SKM-1 (cell line): ENCODE data around the gene CPAMD8.

Source experiments
- DNase-seq: peaks from one replicate; lab custom pipeline; 2025; ENCODE audit not compliant: unreplicated experiment; lab: John Stamatoyannopoulos, UW

Gene CPAMD8

GRCh38 chr19:16895467-16896145 lies 131.0 kb downstream of the CPAMD8 start:
- DNase-seq: no peak

- no peak for DNase-seq
Measured at GRCh38 chr19:16894080-16894479, 132.5 kb downstream of the CPAMD8 start.

DNA sequence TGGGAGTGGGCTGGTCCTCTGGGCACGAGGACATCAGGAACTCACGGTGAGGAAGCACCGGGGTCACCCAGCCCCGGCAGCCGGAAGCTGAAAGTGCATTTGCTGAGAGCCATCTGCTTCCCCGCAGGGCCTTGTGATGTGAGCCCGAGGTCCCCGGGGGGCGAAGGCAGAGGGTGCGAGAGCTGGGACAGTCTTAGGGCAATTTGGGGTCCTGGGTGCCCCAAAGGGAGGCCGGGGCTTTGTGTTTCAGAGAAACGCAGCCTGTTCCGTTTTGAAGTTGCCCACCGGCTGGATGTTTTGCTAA lies 133.0 kb downstream of the CPAMD8 start:
- no peak for DNase-seq

DNA sequence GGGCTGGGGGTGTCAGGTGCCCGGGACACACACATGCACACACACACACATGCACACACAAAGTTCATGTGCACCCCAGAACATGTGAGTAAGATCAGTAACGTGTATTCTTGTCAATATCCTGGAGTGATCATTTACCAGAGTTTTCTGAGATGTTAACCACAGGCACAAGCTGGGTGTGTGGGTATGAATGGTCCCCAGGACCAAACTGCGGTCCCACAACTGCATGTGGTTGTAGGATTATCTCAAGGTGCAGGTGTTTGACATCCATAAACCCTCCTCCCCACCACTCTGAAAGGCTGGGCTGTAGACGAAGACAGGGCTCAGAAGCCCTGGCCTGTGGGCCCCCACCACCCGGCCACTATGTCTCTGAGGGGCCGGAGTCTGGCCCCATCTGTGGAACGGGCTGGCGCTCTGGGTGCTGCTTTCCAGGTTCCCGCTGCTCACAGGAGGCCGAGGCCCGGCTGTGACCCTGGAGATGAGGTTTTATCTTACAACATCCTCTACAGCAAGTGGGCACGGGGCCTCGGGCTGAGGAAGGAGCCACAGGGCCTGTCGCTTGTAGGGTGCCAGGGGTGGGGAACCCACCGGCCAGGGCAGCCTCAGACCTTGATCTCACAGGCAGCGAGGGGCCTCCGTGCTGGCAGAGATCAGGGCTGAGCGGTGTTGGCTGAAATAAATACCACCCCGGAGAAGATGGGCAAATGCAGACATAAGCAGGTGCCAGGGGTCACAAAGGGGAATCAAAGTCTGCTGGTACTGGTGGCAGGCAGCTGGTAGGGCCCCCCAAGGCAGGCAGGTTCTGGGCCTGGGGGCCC lies 133.5 kb downstream of the CPAMD8 start:
- DNase-seq: no peak

DNA sequence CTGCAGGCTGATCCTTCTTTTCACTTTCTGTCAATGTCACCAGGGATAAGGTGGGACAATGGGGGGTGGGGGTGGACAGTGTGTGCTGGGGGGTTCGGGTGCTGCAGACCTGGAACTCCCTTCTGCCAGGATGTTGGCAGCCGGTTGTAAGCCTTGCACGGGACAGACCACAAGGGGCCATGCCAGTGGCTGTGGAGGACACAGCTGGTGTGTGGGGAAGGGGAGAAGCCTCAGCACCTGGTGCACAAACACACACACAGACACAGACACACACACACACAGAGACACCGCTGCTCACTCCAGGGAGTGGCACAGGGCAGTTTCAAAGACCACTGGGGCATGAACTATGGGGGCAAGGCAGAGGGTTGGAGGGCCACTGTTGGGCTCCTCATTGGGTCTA lies 134.2 kb downstream of the CPAMD8 start:
- DNase-seq: no peak

GRCh38 chr19:16891696-16892382 lies 134.8 kb downstream of the CPAMD8 start:
- DNase-seq: no peak

GRCh38 chr19:16890461-16891184 lies 136.0 kb downstream of the CPAMD8 start:
- DNase-seq: no peak

DNA sequence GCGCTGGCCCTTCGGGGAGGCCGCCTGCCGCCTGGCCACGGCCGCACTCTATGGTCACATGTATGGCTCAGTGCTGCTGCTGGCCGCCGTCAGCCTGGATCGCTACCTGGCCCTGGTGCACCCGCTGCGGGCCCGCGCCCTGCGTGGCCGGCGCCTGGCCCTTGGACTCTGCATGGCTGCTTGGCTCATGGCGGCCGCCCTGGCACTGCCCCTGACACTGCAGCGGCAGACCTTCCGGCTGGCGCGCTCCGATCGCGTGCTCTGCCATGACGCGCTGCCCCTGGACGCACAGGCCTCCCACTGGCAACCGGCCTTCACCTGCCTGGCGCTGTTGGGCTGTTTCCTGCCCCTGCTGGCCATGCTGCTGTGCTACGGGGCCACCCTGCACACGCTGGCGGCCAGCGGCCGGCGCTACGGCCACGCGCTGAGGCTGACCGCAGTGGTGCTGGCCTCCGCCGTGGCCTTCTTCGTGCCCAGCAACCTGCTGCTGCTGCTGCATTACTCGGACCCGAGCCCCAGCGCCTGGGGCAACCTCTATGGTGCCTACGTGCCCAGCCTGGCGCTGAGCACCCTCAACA lies 136.6 kb downstream of the CPAMD8 start:
- DNase-seq: no peak

- no peak for DNase-seq
Measured at GRCh38 chr19:16889366-16889882, 137.2 kb downstream of the CPAMD8 start.

DNA sequence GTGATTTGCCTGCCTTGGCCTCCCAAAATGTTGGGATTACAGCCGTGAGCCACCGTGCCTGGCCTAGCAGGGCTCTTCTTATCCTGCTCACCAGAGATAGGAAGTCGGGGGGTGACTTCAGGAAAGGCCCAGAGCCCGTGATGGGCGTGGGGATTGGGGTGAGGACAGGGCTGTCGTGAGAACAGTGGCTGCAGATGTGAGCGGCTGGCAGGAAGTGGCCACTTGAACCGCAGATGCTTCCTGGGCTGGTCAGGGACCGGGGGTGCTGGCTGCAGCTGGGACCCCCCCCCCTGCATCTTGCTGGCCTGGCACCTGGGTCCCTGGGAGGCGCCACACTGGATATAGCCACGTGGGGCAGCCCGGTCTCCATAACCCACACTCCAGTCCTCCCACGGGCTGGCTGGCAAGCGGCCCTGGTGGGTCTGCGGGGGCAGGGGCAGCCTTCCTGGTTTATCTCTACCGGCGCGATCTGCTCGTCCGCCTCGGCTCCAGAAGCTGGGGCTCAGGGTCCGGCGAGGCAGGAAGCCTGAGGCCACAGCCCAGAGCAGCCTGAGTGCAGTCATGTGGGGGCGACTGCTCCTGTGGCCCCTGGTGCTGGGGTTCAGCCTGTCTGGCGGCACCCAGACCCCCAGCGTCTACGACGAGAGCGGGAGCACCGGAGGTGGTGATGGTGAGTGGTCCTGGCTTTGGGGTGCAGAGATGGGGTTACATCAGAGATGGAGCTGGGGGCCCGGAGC lies 137.8 kb downstream of the CPAMD8 start, which contains the start of gene F2RL3:
TSS of gene F2RL3 (plus strand) at position 371 of the 737 bp plus-strand sequence. CDS start at position 562, 191 bp downstream.
- peak; percentile 4 for DNase-seq

- DNase-seq: no peak
Measured at GRCh38 chr19:16887353-16888265, 139.0 kb downstream of the CPAMD8 start.

DNA sequence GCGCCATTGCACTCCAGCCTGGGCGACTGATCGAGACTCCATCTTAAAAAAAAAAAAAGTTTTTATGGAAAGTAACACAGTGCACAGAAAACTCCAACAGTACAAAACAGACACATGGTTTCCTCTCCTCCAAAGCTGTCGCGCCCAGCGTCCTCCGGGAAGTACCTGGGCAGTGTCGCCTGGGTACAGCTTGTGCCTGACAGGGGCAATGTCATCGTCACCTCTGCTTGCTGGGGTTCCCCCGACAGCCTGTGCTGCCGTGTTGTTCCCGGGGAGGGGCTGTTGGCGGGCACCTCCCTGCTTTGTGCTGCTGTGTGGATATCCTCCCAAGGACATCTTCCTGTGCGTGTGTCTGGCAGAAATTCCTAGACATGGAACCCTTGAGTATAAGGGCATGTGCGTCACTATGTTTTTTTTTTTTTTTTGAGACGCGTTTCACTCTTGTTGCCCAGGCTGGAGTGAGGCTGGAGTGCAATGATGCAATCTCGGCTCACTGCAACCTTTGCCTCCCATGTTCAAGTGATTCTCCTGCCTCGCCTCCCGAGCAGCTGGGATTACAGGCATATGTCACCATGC lies 140.2 kb downstream of the CPAMD8 start:
- DNase-seq: no peak

- no peak for DNase-seq
Measured at GRCh38 chr19:16885166-16885565, 141.4 kb downstream of the CPAMD8 start.

- DNase-seq: no peak
Measured at GRCh38 chr19:16883522-16883921, 143.1 kb downstream of the CPAMD8 start.

GRCh38 chr19:16882146-16882545 lies 144.5 kb downstream of the CPAMD8 start:
- DNase-seq: no peak

DNA sequence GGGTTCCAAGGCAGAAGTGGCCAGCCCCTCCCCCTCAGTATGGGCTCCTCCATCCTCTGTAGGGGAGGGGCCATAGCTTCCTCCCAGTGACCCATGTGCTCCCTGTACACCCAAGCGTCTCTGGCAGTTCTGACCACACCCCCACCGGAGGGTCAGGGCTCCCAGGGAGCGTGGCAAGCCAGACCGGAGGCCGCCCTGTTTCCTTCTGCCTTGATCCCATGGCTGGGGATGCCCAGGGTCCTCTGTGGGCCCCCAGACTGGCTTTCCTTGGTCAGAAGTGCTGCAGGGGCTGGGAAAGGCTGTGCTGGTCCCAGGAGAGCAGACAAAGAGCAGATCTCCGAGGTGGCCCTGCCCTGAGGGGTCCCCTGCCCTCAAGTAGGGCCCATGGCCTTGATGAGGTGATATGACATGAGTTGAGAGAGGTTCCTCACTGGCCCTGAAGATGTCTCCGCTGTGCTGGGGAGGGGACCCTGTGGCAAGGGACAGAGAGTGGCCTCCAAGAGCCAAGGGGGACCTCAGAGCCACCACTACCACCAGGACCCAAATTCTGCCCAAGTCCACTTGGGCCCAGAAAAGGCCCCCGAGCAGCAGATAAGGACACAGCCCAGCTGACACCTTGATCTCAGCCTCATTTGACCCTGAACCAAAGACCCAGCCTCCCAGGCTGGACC lies 145.6 kb downstream of the CPAMD8 start:
- DNase-seq: no peak

- DNase-seq: no peak
Measured at GRCh38 chr19:16878181-16878965, 148.2 kb downstream of the CPAMD8 start.
